GM12875 (cell line): ENCODE data around the gene HIF1A.
"Not testable (repeated sequence)": the region's sequence is repeated elsewhere in the genome, so short reads cannot be mapped to it uniquely, and the experiment has no call there.

ENCODE experiments used
- H3K4me3 ChIP-seq: one replicate; pipeline ENCODE4 v1.5.1; 2011; ENCODE audit warnings: low read depth, low read length, control low read depth
- CTCF ChIP-seq: IDR thresholded peaks from 2 replicates; pipeline ENCODE4 v1.5.1; 2011; ENCODE audit warnings: low read depth, mild to moderate bottlenecking, control low read depth, inconsistent platforms, low read length, moderate library complexity, borderline replicate concordance; ENCODE audit not compliant: insufficient read depth

The HIF1A gene

GRCh38 chr14:61705017-61705416 is 9.7 kb downstream of the HIF1A start:
- H3K4me3 ChIP-seq, result no peak overlapping the region
- no peak for TF ChIP-seq CTCF

- no peak overlapping the region for H3K4me3 ChIP-seq
- no peak for TF ChIP-seq CTCF
These were observed 10.9 kb downstream of the HIF1A start for GRCh38 chr14:61706096-61706690.

GRCh38 chr14:61707774-61708173 is 12.5 kb downstream of the HIF1A start:
- not testable (repeated sequence) for H3K4me3 ChIP-seq

GRCh38 chr14:61708693-61709092 is 13.4 kb downstream of the HIF1A start:
- not testable (repeated sequence) for H3K4me3 ChIP-seq

- H3K4me3 ChIP-seq, result no peak overlapping the region
- TF ChIP-seq CTCF, result no peak
These were observed 15.8 kb downstream of the HIF1A start for GRCh38 chr14:61710853-61711817.

- TF ChIP-seq CTCF, result no peak
- H3K4me3 ChIP-seq, result no peak overlapping the region
These were observed 16.8 kb downstream of the HIF1A start for GRCh38 chr14:61712137-61712536.

GRCh38 chr14:61713724-61714437 is 18.6 kb downstream of the HIF1A start:
- H3K4me3 ChIP-seq, result no peak overlapping the region
- no peak for TF ChIP-seq CTCF

GRCh38 chr14:61716956-61717355 is 21.6 kb downstream of the HIF1A start:
- no peak overlapping the region for H3K4me3 ChIP-seq
- TF ChIP-seq CTCF, result no peak
